ENCODE results near the gene YTHDF1.

DNA sequence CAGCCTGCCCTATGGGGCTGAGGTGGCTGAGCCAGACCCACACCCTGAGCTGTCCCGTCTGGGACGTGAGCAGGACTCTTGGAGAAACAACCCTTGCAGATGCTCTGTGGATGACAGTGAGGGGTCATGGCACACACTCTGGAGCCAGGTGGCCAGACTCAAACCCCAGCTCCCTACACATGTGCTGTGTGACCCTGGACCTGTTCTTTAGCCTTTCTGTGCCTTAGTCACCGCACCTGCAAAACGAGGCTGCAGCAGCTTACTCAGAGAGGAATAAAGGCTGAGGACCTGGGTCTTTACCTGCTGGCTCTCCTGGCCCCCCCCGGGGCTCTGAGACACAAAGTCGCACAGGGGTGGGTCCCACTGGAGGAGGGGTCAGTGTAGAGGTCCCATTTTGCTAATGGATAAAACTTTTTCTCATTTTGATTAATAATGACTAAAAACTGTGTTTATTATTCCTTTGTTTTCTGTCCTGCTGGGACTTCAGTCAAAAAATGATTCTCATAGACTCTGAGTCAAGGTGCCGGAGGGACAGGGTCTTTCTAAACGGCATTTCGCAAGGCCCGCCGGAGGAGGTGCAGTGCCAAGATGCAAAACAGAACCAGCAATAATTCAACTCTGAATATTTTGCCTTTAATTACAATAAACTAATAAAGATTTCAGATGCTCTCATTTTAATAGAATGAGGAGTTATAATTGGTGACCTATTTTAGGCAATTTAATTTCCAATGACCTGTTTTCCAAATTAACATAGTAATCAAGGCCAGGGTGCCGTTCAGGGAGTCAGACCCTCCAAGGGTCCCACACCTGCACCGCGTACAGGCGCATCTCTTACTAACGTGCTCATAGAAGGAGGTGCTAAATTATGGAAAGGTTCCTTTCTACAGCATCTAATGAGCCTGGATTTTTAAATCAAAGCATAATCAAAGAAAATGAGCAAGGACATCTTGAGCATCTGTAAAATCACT lies 62.4 kb downstream of the YTHDF1 start:
- TF ChIP-seq, protein P1, sequence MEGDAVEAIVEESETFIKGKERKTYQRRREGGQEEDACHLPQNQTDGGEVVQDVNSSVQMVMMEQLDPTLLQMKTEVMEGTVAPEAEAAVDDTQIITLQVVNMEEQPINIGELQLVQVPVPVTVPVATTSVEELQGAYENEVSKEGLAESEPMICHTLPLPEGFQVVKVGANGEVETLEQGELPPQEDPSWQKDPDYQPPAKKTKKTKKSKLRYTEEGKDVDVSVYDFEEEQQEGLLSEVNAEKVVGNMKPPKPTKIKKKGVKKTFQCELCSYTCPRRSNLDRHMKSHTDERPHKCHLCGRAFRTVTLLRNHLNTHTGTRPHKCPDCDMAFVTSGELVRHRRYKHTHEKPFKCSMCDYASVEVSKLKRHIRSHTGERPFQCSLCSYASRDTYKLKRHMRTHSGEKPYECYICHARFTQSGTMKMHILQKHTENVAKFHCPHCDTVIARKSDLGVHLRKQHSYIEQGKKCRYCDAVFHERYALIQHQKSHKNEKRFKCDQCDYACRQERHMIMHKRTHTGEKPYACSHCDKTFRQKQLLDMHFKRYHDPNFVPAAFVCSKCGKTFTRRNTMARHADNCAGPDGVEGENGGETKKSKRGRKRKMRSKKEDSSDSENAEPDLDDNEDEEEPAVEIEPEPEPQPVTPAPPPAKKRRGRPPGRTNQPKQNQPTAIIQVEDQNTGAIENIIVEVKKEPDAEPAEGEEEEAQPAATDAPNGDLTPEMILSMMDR (IDR thresholded peaks at IDR 0.05), result no peak
- TF ChIP-seq POLR2A (IDR thresholded peaks at IDR 0.05; ENCODE audit: low read depth), result no peak

Measured in esophagus muscularis mucosa (tissue), 3 donors.